AG04449 (cell line): Measurements from ENCODE around the gene PADI4.
"Not testable (repeated sequence)": the region's sequence is repeated elsewhere in the genome, so short reads cannot be mapped to it uniquely, and the experiment has no call there.

Experiments
- CTCF ChIA-PET: fragments of 350-600 bp; formaldehyde crosslinking; extraction: SDS; loops from one replicate; lab custom pipeline; 2021; ENCODE audit warnings: antibody characterized with exemption; lab: Yijun Ruan, JAX
- POLR2A ChIA-PET: fragments of 400-600, 350-600 bp; formaldehyde crosslinking; extraction: SDS; loops from one replicate; lab custom pipeline; 2020; ENCODE audit warnings: antibody characterized with exemption, inconsistent platforms; lab: Yijun Ruan, JAX
- DNase-seq: peaks from one replicate; pipeline ENCODE4 v3.0.0-alpha.2; 2010; ENCODE audit warnings: low read depth, low spot score
- H3K4me3 ChIP-seq: 2 replicates; pipeline ENCODE4 v1.5.1; 2011; ENCODE audit warnings: low read depth, mild to moderate bottlenecking, control low read depth, low read length
- CTCF ChIP-seq: IDR thresholded peaks from one replicate; pipeline ENCODE4 v1.5.1; 2011; ENCODE audit warnings: mild to moderate bottlenecking, moderate library complexity, low read length, control low read depth, inconsistent platforms; ENCODE audit not compliant: insufficient read depth; ENCODE audit errors: missing control alignments

Gene PADI4

GRCh38 chr1:17403081-17403480 is 95.1 kb downstream of the PADI4 start:
- POLR2A ChIA-PET = no interaction called here
- H3K4me3 ChIP-seq = no peak overlapping the region
- CTCF ChIA-PET = interaction anchor here (1.0 to 9.1 kb wide), 5 partner anchors 37 to 345 kb away, joined by 3 to 95 read pairs (median 4); partner anchors contain the start of gene RCC2
- DNase-seq = no peak
- no peak for TF ChIP-seq CTCF

DNA sequence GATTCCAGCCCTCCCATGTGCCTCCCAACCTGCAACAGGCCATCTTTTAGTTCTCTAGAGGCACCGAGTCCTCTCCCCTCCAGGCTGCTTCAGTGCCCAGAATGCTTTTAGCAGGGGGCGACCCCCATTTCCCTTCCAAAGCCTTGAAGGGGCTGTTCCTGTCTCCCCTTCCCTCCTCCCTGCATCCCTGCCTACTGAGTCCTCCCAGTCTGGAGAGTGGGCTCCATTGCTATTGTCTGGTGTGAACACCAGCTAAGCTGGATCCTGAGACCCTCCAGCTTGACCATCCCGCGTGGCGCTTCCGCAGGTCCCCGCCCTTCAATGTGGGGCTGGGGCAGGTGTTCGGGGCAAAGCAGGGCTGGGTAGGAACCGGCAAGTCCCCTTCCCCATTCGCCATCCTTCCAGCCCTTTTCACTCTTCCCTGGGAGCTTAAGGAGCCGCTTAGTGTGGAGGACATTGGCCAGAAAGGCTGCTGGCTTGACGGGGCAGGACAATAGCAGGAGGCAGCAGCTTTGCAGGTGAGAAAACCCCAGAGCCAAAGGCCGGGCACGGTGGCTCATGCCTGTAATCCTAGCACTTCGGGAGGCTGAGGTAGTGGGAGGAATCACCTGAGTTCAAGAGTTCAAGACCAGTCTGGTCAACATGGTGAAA is 96.2 kb downstream of the PADI4 start:
- ChIA-PET POLR2A (no interaction called here), CTCF (interaction anchor here (1.0 to 9.1 kb wide), 9 partner anchors 9 to 347 kb away, joined by 3 to 95 read pairs (median 22); no protein-coding TSS in a partner anchor)
- no peak overlapping the region for H3K4me3 ChIP-seq

GRCh38 chr1:17404820-17405219 is 96.8 kb downstream of the PADI4 start:
- TF ChIP-seq CTCF = no peak
- H3K4me3 ChIP-seq = no peak overlapping the region
- ChIA-PET CTCF (interaction anchor here (0.6 to 9.1 kb wide), 10 partner anchors 10 to 1191 kb away, joined by 3 to 95 read pairs (median 18); no protein-coding TSS in a partner anchor), POLR2A (no interaction called here)
- no peak for DNase-seq

More for the DNA sequence above, 96.2 kb downstream of the PADI4 start:
- TF ChIP-seq CTCF = no peak
- no peak for DNase-seq

DNA sequence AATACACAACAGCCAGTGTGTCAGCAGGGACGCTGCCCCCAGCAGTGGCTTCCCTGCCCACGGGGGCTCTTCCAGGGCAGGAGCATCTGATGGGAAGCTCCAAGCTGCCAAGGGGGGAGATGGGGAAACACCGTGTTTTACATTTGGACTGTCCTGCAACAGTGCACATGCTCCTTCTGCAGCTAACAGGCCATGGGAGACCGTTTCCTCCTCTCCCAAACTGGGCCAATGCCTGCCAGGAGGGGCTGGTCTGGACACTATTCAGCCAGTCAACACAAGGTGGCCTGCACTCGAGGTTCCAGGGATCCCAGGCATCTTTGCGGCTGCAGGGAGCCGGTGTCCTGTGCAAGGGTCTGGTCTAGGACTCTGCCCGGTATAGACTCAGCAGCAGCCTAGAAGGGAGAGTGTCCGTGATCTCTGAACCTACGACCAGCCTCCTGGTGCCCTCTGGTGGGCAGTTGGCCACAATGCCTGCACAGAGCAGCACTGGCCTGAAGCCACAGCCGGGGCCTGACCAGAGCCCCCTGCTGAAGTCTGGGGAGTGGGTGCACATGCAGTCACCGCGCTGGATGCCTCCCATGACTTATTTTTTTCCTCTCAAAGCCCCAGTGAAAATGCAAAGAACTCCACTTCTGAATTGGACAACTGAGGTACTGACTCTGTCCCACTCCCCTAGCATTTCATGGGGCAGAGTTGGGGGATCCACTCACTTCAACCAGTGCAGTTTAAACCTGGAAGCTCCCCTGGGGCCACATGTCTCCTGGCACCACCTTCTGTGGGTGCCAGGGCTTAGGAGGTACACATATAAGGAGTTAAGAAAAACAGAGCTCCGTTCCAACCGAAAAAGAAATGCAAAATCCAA is 98.1 kb downstream of the PADI4 start:
- H3K4me3 ChIP-seq = no peak overlapping the region
- ChIA-PET CTCF (interaction anchor here (0.6 to 9.1 kb wide), 30 partner anchors 8 to 349 kb away, joined by 3 to 95 read pairs (median 5); no protein-coding TSS in a partner anchor), POLR2A (no interaction called here)
- TF ChIP-seq CTCF = peak; percentile 88
- no peak for DNase-seq

GRCh38 chr1:17406760-17407475 is 98.9 kb downstream of the PADI4 start:
- CTCF ChIA-PET = interaction anchor here (0.6 to 9.1 kb wide), 28 partner anchors 9 to 349 kb away, joined by 3 to 95 read pairs (median 5); no protein-coding TSS in a partner anchor
- DNase-seq, POLR2A ChIA-PET, H3K4me3 ChIP-seq: not testable (repeated sequence)

GRCh38 chr1:17407786-17408514 is 100.0 kb downstream of the PADI4 start:
- CTCF ChIA-PET = interaction anchor here (1.2 to 9.1 kb wide), 9 partner anchors 10 to 350 kb away, joined by 3 to 95 read pairs (median 7); no protein-coding TSS in a partner anchor
- DNase-seq, H3K4me3 ChIP-seq, POLR2A ChIA-PET: not testable (repeated sequence)
